ENCODE data around the gene RIPPLY2. TPM values are rescaled to one million over a fixed set of nuclear protein-coding genes. Genes with fewer than 3 reads are reported as not detected.

RIPPLY2 gene
- total and polyA plus RNA-seq, 9 of the 15 experiments (the other 6 are each of a cell fraction or from before 2014, with no cell fraction given) = not detected

DNA sequence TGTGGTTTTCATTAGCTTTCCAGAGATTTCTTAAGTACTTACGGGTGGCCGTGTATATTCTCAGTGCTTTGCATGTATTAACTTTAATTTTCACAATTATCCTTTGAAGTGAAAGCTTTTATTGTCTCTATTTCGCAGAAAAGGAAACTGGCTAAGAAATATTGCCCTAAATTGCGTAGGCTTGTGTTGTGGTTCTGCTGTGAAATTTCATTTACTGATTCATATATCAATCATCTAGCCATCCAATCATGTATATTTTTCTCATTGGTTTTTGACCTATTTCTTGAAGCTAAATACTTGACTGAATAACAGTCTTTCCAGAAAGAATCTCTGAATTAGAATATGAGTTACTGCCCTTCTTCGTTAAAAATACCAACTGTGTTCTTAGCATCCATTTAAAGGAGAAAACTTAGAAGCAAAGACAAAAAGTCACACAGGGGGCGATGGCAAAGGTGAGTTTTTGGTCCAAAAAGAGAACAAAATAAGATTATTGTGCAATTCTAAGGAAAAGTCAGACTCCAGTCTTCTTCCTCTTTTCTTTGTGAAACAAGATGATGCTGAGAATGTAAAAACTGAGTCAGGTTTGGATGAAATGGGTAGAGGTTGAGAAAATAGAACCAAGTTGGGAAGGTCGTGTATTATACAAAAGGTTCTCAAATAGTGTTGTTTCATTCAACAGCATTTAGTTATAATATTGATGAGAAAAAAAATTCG lies 7.8 kb downstream of the RIPPLY2 start:
- ATAC-seq = no peak
- no peak for DNase-seq (ENCODE audit: extremely low read depth in 1 of 4, low spot score in 3 of 4)
- H3K79me2 ChIP-seq (ENCODE audit: control insufficient read depth, insufficient read depth, low read length) = peaks cover 41% of the 10 kb centered on the region
- TSS peak; percentile 44 for BruUV-seq (replicated peaks)
- intact Hi-C loops (cut with micrococcal nuclease) (no loop called here), in situ Hi-C loops (cut with MboI) (no loop called here)
- H3K9me1 ChIP-seq (ENCODE audit: control insufficient read depth, insufficient read depth, low read length) = no peaks in the 10 kb centered on the region
- CTCF ChIA-PET (ENCODE audit: low intra/inter-chr PET ratio) = no interaction called here
- no peaks in the 10 kb centered on the region; the same call in 1 of the 2 replicates for H4K20me1 ChIP-seq (replicated peaks; ENCODE audit: control insufficient read depth, insufficient read depth, low read length)
- FAIRE-seq = no peak
- no peaks in the 10 kb centered on the region; a peak in 1 of 5 replicates for H3K27me3 ChIP-seq (ENCODE audit: control insufficient read depth in 2 of 2, insufficient read depth in 2 of 2, low read length in 2 of 2)
- H3K4me2 ChIP-seq (ENCODE audit: insufficient read depth, low read length) = peak overlapping the region; percentile 97
- H3K36me3 ChIP-seq (ENCODE audit: control insufficient read depth, insufficient read depth, low read length) = peaks cover 19% of the 10 kb centered on the region; the same call in 2 of the 3 replicates
- no peak overlapping the region for H3K27ac ChIP-seq (ENCODE audit: extremely low read depth, low read depth, low read length)
- WGBS (ENCODE audit: insufficient coverage, low coverage, missing lambda C conversion rate) = 18% methylated on average over 8 of the region's 8 CpGs
- TF ChIP-seq CEBPG (CRISPR knock-in tag; IDR thresholded peaks at IDR 0.05) = no peak
- TF ChIP-seq CEBPG (tag; conservative IDR thresholded peaks at IDR 0.05 in 1 of 2, IDR thresholded peaks at IDR 0.05 in 1 of 2) = peak; percentile 27 to 78; a peak in 2 of 4 replicates
- no peak for TF ChIP-seq ZSCAN29 (IDR thresholded peaks at IDR 0.05)
- TF ChIP-seq TFAM (CRISPR knock-in tag; conservative IDR thresholded peaks at IDR 0.05) = no peak
- TF ChIP-seq CEBPB (tag; IDR thresholded peaks at IDR 0.05) = peak; percentile 78
- no peak for TF ChIP-seq SREBF2 (CRISPR knock-in tag; IDR thresholded peaks at IDR 0.05)
- TF ChIP-seq GTF2F1 (IDR thresholded peaks at IDR 0.05; ENCODE audit: low read depth, low read length) = no peak
- no peak for TF ChIP-seq MEIS2 (IDR thresholded peaks at IDR 0.05; ENCODE audit: partially characterized antibody)
- peaks cover 0 to 10% of the 10 kb centered on the region in 2 experiments; a peak in 2 of 5 replicates for H3K4me1 ChIP-seq (replicated peaks in 1 of 2; ENCODE audit: control insufficient read depth in 2 of 2, insufficient read depth in 2 of 2, low read length in 2 of 2)
- H3K4me3 ChIP-seq = peak overlapping the region; percentile 66
- H3K9me3 ChIP-seq (replicated peaks; ENCODE audit: control insufficient read depth, insufficient read depth, low read depth, low read length) = no peaks in the 10 kb centered on the region
- no peak overlapping the region for H3K9ac ChIP-seq (ENCODE audit: insufficient read depth in 1 of 2, low read depth in 2 of 2, low read length in 2 of 2)
- no peak overlapping the region for H2AFZ ChIP-seq (ENCODE audit: low read depth, low read length)
- POLR2A ChIA-PET = interaction anchor here (1.4 kb wide), 1 partner anchor 14 kb away, joined by 3 read pairs; no protein-coding TSS in a partner anchor
